ENCODE results near the gene TLR2. TPM values are rescaled to one million over a fixed set of nuclear protein-coding genes. Genes with fewer than 3 reads are reported as not detected.
A peak's percentile ranks its signal among the peaks of the same experiment; 100 is the strongest.

TLR2 gene
- total RNA-seq, 1 experiment from 2014 or later: 0.28 TPM

DNA sequence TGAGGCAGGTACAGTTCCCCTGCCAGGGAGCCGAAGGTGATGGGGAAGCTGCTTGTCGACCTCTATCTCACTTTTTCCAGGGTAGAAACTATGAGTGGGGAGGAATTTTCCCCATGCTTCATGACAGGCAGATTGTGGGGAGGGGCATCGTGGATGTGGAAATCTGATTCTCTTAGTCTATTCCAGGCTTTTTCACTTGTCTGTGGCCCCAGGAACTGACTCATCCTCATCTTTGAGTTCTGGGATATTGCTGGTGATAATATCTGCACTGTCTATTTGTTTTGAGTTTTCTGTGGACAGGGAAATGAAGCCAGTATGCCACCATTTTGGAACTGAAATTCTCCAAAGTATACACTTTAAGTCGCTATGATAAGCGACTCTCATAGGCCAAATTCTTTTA, 7.6 kb upstream of the TLR2 start:
- H3K27me3 ChIP-seq (ENCODE audit: control insufficient read depth, insufficient read depth, low read length): no peaks in the 10 kb centered on the region
- POLR2A ChIA-PET: no interaction called here
- H3K36me3 ChIP-seq (ENCODE audit: control insufficient read depth, insufficient read depth, low read length): no peaks in the 10 kb centered on the region
- no peak overlapping the region for H3K4me3 ChIP-seq (ENCODE audit: low read depth in 2 of 2, low read length in 2 of 2)
- no peaks in the 10 kb centered on the region for H3K9me3 ChIP-seq (ENCODE audit: control insufficient read depth, insufficient read depth, low read depth, low read length)
- TF ChIP-seq, protein P1, sequence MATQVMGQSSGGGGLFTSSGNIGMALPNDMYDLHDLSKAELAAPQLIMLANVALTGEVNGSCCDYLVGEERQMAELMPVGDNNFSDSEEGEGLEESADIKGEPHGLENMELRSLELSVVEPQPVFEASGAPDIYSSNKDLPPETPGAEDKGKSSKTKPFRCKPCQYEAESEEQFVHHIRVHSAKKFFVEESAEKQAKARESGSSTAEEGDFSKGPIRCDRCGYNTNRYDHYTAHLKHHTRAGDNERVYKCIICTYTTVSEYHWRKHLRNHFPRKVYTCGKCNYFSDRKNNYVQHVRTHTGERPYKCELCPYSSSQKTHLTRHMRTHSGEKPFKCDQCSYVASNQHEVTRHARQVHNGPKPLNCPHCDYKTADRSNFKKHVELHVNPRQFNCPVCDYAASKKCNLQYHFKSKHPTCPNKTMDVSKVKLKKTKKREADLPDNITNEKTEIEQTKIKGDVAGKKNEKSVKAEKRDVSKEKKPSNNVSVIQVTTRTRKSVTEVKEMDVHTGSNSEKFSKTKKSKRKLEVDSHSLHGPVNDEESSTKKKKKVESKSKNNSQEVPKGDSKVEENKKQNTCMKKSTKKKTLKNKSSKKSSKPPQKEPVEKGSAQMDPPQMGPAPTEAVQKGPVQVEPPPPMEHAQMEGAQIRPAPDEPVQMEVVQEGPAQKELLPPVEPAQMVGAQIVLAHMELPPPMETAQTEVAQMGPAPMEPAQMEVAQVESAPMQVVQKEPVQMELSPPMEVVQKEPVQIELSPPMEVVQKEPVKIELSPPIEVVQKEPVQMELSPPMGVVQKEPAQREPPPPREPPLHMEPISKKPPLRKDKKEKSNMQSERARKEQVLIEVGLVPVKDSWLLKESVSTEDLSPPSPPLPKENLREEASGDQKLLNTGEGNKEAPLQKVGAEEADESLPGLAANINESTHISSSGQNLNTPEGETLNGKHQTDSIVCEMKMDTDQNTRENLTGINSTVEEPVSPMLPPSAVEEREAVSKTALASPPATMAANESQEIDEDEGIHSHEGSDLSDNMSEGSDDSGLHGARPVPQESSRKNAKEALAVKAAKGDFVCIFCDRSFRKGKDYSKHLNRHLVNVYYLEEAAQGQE (IDR thresholded peaks at IDR 0.05; ENCODE audit: insufficient read depth in 1 of 2, low read depth in 2 of 2, low read length in 1 of 2): no peak
- TF ChIP-seq TCF7L2 (IDR thresholded peaks at IDR 0.05; ENCODE audit: low read depth, low read length) (no peak), SIN3A (IDR thresholded peaks at IDR 0.05; ENCODE audit: borderline replicate concordance, insufficient read depth, low read depth, low read length) (no peak), POLR2AphosphoS5 (IDR thresholded peaks at IDR 0.05; ENCODE audit: low read depth, low read length) (no peak)
- TF ChIP-seq, protein P2, sequence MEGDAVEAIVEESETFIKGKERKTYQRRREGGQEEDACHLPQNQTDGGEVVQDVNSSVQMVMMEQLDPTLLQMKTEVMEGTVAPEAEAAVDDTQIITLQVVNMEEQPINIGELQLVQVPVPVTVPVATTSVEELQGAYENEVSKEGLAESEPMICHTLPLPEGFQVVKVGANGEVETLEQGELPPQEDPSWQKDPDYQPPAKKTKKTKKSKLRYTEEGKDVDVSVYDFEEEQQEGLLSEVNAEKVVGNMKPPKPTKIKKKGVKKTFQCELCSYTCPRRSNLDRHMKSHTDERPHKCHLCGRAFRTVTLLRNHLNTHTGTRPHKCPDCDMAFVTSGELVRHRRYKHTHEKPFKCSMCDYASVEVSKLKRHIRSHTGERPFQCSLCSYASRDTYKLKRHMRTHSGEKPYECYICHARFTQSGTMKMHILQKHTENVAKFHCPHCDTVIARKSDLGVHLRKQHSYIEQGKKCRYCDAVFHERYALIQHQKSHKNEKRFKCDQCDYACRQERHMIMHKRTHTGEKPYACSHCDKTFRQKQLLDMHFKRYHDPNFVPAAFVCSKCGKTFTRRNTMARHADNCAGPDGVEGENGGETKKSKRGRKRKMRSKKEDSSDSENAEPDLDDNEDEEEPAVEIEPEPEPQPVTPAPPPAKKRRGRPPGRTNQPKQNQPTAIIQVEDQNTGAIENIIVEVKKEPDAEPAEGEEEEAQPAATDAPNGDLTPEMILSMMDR (IDR thresholded peaks at IDR 0.05): no peak
- ATAC-seq (0 out of 2 replicates have a peak, but pooled peaks have one; percentile 17), DNase-seq (ENCODE audit: low read depth, low spot score) (no peak)
- H3K27ac ChIP-seq (ENCODE audit: low read length): no peak overlapping the region
- in situ Hi-C loops (cut with HindIII; ENCODE audit: low pct_unique_long_range_greater_than_20kb, low sequenced_read_pairs): no loop called here
- no peaks in the 10 kb centered on the region for H3K4me1 ChIP-seq (ENCODE audit: control insufficient read depth, insufficient read depth, low read length)
- no TSS peak for BruUV-seq (replicated peaks)
- intact Hi-C loops (cut with micrococcal nuclease; ENCODE audit: unreplicated experiment): no loop called here
- CTCF ChIA-PET: no interaction called here

- no peaks in the 10 kb centered on the region for H3K27me3 ChIP-seq (ENCODE audit: control insufficient read depth, insufficient read depth, low read length)
- DNase-seq (ENCODE audit: low read depth, low spot score) (peak; percentile 48), ATAC-seq (peak; percentile 94)
- H3K36me3 ChIP-seq (ENCODE audit: control insufficient read depth, insufficient read depth, low read length): no peaks in the 10 kb centered on the region
- no peaks in the 10 kb centered on the region for H3K4me1 ChIP-seq (ENCODE audit: control insufficient read depth, insufficient read depth, low read length)
- TF ChIP-seq POLR2AphosphoS5 (IDR thresholded peaks at IDR 0.05; ENCODE audit: low read depth, low read length) (no peak), SIN3A (IDR thresholded peaks at IDR 0.05; ENCODE audit: borderline replicate concordance, insufficient read depth, low read depth, low read length) (no peak), TCF7L2 (IDR thresholded peaks at IDR 0.05; ENCODE audit: low read depth, low read length) (no peak)
- TF ChIP-seq, protein P2 (IDR thresholded peaks at IDR 0.05): no peak
- TF ChIP-seq, protein P1 (IDR thresholded peaks at IDR 0.05; ENCODE audit: insufficient read depth in 1 of 2, low read depth in 2 of 2, low read length in 1 of 2): no peak
- in situ Hi-C loops (cut with HindIII; ENCODE audit: low pct_unique_long_range_greater_than_20kb, low sequenced_read_pairs): no loop called here
- H3K4me3 ChIP-seq (ENCODE audit: low read depth in 2 of 2, low read length in 2 of 2): no peak overlapping the region
- no TSS peak for BruUV-seq (replicated peaks)
- no peaks in the 10 kb centered on the region for H3K9me3 ChIP-seq (ENCODE audit: control insufficient read depth, insufficient read depth, low read depth, low read length)
- POLR2A ChIA-PET: no interaction called here
- intact Hi-C loops (cut with micrococcal nuclease; ENCODE audit: unreplicated experiment): no loop called here
- CTCF ChIA-PET: no interaction called here
- H3K27ac ChIP-seq (ENCODE audit: low read length): no peak overlapping the region
These were observed 7.1 kb upstream of the TLR2 start for GRCh38 chr4:153676984-153677383.
